PFSK-1 (cell line): ENCODE results near the gene VAV2.

Source experiments
- FOXP2 ChIP-seq: optimal IDR thresholded peaks from 2 replicates; pipeline ENCODE3; 2011; ENCODE audit warnings: borderline replicate concordance, control low read depth, inconsistent platforms; ENCODE audit not compliant: insufficient read depth; ENCODE audit errors: extremely low read length, extremely low read depth
- POLR2AphosphoS5 ChIP-seq: IDR thresholded peaks from 2 replicates; pipeline ENCODE4 v1.6.1; 2012; ENCODE audit warnings: low read depth, mild to moderate bottlenecking, control low read depth, low read length, moderate library complexity
- REST ChIP-seq, 2 experiments: IDR thresholded peaks; 2 replicates each; pipeline versions ENCODE4 v1.6.1 to v1.8.0; 2011 to 2012; ENCODE audit warnings: low read depth in 2 of 2, low read length in 2 of 2, control low read depth in 1 of 2, inconsistent platforms in 1 of 2, mild to moderate bottlenecking in 1 of 2, moderate library complexity in 1 of 2; ENCODE audit not compliant: insufficient read depth in 1 of 2
- SIN3A ChIP-seq: IDR thresholded peaks from 2 replicates; pipeline ENCODE4 v1.6.1; 2012; ENCODE audit warnings: mild to moderate bottlenecking, low read length, moderate library complexity, borderline replicate concordance; ENCODE audit not compliant: insufficient read depth
- TAF1 ChIP-seq: IDR thresholded peaks from 2 replicates; pipeline ENCODE4 v1.6.1; 2012; ENCODE audit warnings: low read length, control low read depth, borderline replicate concordance; ENCODE audit not compliant: insufficient read depth

VAV2 gene

GRCh38 chr9:133712221-133713100 is 279.7 kb downstream of the VAV2 start:
- no peak for TF ChIP-seq FOXP2
- no peak for TF ChIP-seq REST (IDR thresholded peaks at IDR 0.05; ENCODE audit: insufficient read depth in 1 of 2, low read depth in 2 of 2, low read length in 2 of 2)
- no peak for TF ChIP-seq SIN3A
- TF ChIP-seq TAF1 = no peak
- TF ChIP-seq POLR2AphosphoS5 = no peak
